Raji (cell line): ENCODE results near the gene USP10.

Experiments
- POLR2A ChIP-seq: IDR thresholded peaks from 2 replicates; pipeline ENCODE4 v1.6.1; 2011; ENCODE audit warnings: low read depth, low read length, control low read depth; ENCODE audit not compliant: insufficient read depth

Gene USP10

DNA sequence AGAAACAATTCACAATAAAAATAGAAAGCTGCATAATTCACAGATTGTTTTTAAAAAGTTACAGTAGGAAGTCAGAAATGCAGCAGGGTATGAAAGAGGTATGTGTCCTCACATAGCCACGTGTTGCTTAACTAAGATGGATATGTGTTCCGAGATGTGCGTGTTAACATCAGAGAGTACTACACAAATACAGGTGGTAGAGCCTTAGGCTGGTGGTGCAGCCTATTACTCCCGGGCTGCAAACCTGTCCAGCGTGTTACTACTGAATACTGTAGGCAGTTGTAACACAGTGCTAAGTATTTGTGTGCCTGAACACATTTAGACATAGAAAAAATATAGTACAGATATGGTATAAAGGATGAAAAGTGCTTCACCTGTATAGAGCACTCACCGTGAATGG lies 46.4 kb downstream of the USP10 start:
- TF ChIP-seq POLR2A, result no peak

DNA sequence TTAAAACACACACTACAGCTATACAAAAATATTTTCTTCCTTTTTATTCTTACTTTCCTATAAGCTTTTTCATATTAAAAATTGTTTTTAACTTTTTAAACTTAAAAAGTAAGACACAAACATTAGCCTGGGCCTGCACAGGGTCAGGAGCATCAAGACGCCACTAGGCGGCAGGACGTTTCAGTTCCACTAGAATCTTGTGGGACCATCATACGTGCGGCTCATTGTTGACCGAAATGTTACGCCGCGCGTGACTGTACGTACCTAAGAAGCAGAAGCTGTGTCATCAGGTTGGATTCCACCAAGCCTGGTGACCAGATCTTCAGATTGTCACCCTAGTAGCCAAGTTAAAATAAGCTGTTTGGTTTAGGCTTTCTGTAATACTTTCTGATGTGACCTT lies 47.1 kb downstream of the USP10 start:
- TF ChIP-seq POLR2A, result no peak

DNA sequence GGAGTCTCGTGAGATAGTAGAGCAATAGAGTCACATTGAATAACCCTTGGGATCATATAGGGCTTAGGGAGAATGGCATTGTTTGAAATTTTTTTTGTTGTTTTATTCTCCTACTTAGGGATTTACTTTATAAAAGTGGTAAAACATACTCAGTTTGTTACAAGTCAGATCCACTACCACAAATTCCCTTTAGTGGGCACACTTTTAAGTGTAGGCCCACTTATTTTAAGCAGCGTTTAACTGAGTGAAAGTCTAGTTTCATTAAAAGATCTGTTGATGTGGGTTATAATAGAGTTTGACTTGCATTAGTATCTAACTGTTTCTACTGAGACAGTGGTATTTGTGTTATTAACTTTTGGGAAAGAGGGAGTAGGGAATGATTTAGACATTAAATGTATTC lies 49.3 kb downstream of the USP10 start:
- TF ChIP-seq POLR2A, result no peak

DNA sequence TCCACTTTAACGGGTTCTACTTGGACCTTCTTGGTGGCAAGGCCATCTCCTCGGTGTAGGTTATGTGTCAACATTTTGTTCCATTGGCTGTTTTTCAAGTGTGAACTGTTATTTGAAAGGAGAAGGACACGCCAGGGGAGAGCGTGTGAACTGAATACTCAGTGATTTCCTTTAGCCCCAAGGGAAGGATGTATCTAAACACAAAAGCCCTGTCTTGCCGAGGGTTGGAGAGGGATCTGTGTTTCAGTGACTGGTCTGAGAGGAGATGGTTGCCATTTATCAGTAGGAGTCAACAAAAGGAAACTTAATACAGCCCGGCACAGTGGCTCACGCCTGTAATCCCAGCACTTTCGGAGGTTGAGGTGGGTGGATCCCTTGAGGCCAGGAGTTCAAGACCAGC lies 50.0 kb downstream of the USP10 start:
- TF ChIP-seq POLR2A, result no peak

DNA sequence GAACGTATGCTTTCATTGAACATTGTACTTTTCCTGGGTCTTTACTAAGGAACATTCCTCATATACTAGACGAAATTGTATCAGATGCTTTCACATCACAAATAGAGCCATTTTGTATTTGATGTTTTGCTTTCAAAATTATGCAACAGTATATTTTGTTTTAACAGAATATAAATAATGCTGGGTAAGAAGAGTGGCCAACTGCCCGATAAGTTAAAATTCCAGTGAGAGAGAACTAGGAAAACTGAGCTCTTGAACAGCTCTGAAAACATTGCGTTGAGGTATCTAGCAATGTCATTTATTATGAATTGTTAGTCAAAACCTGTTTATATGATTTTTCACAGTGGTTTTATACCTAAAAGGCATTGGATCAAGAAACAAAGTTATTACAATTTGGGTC lies 50.8 kb downstream of the USP10 start:
- no peak for TF ChIP-seq POLR2A

DNA sequence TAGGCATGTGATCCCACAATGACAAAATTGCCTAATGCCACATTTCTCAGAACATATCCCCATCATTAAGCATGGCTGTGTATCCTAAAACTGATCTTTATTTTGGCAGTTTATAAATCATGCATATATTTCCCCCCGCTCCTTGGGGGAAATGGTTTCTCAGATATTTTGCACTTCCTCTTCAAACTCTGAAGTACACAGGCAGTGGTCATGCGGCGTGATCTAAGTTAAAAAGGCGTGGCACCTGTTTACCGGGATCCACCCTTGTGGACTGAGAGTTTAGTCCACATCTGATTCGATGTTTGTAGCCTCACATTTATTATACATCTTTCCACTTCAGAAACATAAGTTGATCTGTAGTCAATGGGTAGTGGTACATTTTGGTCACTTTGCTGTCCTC lies 51.4 kb downstream of the USP10 start:
- TF ChIP-seq POLR2A, result no peak

DNA sequence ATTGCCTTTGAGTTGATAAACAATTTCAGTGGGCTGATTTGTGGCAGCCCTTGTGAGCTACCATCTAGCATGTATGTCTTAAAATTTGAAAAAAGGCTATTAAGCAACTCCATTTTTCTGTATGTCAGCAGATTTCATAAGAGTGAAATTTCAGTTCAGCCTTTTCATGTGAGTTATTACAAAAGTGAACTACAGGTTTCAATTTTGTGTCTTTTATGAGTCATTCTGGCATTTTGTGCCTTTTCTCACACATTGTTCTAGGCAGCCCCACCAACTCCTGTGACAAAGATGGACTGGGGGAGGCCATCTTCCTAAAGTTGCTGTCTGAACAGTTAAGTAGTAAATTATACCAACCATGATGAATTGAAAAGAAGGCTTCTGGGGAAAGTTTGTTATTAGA lies 52.1 kb downstream of the USP10 start:
- no peak for TF ChIP-seq POLR2A

DNA sequence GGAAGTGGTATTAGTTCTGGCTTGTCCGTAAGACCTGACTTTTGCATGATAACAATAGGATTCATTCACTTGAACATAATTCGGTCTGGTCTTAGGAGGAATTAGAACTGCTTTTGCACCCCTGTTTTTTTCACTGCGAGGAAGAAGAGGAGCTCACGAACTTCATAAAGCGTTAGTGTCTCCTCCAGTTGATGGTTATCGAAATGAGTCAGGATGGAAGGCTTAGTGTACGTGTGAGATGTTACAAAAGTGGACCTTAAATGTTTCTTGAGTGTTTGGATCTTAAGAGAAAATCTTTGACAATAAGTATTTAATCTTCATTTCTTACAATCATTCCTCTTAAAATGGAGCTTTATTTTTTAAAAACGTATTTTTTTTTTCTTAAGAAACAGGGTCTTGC lies 52.8 kb downstream of the USP10 start:
- no peak for TF ChIP-seq POLR2A

DNA sequence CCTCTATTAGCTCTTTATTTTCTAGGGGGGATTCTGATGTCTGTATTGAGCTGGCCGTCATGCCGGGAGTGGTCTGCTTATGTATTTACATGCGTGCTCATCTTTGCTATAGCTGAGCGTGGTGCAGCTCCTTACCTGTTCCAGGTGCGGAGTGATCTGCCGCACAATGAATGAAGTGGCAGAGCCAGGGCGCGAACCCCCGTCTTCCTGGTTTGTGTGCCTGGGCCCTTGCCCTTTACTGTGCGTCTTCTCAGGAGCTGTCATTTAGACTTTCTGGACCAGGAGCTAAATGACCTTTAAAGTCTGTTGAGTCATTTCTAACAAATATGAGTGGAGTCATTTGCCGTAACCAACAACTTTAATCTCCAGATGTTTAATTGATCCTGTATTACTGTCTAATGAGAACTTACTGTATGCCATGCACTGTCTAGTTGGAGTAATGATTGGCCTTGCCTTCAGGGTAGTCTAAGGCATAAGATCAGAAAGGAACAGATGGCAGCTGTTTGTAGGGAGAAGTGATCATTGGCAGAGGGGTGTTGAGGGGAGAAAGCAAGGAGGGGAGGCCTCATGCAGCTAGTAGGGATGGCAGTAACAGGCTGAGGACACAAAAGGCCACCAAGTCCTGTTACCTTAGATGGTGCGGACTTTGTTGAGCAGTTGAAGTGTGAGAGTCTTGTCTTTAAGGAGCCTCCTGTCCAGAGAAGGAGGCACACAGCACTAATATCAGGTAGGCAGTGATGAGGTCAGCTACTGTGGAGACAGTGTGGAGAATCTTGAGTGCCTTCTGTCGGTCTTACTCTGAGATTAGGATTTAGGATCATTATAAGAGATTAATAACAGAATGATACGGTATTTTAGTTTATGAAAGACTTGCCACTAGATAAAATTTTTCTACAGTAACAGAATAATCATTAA lies 53.9 kb downstream of the USP10 start:
- no peak for TF ChIP-seq POLR2A

DNA sequence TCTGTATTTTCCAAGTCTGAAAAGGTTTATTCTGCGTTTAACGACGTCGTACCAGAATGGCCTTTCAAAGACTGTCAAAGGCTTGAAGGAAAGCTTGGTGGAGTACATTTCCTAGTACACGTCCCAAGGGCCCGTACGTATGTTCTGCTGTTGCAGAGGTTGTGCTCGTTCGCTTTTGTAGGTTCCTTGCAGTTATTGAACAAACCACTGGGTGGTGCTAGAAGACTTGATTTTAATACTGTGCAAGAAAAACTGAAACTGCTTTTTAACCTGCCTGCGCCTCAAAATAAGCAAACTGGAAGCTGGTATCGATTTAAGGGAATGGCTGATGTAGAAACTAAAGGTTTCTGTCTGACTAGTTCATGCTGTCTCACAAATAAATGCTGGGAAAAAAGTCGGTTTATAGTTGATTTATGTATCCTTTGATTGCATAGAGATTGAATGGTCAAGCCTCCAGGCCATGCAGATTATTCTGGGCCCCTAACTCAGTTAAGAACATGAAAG lies 54.6 kb downstream of the USP10 start:
- no peak for TF ChIP-seq POLR2A

DNA sequence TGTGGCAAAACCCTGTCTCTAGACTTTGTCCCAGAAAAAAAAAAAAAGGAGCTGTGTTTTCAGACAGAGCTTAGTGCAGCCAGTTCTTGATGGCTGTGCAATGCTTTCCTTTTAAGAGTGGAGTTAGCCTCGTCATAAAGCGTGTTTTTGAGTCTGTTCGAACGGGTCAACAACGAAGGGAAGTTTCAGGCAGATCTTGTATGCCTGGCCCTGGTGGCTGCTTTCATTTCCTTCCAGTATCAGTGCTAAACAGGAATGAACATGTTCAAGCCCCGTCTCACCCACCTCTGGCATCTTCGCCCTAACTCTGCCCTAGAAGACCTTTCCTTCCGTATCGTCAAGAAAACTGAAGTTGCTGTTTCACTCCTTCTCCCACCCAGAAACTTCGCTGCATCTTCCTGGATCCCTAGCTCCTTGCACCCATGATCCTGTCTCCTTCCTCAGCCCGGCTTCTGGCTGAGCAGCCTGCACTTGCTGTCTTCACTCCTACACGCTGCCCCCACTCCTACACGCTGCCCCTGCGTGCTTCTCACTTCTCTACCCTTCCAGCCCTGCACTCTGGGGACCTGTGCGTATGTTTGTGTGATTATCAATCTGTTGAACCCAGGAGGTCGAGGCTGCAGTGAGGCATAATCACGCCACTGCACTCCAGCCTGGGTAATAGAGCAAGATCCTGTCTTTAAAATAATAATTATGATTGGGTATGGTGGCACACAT lies 55.3 kb downstream of the USP10 start:
- no peak for TF ChIP-seq POLR2A

DNA sequence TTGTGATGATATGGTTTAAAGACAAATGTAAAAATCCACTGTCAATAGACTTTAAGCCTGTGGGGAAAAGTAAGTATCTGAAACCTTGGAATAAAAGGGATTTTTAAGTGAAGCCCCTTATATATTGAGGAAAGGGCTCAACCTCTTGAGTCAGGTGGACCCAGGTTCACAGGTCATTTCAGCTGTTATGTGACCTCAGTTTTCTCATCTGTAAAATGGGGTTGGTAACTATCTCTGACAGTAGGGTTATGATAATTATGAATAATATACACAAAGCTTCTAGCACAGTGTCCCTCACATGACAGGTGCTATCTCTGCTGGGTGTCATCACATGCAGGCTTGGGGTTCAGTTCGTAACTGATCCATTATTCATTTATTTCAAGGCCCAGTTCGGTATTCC lies 57.0 kb downstream of the USP10 start:
- TF ChIP-seq POLR2A, result no peak

DNA sequence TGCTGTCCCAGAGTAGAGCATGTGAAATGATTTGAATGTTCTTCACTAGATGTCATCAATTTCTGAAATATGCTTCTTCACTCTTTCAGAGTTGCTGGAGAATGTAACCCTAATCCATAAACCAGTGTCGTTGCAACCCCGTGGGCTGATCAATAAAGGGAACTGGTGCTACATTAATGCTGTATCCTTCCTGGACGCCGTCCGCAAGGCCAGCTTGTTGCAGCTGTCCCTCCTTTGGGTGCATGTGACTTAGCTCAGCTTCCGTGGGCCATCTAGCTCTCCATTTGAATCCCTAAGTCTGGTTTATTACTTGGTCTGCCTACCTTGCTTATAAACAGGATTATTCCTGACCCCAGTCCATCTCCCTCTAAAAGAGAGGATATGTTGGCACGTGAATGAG lies 58.8 kb downstream of the USP10 start:
- no peak for TF ChIP-seq POLR2A

DNA sequence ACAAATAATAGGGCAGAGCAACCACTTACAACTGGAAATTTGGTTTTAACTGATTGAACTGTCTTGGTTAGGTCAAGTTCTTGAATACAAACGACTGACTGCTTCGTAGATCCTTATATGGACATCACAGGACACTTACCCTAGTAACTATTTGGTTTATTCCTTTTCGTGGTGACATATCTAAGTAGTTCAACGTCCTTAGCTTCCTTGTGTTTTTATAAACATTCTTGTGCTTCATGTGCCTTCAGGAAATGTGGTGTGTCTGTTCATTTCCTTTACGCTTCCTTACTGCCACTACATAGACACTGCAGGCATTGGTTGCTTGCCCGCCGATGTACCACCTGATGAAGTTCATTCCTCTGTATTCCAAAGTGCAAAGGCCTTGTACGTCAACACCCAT lies 59.3 kb downstream of the USP10 start:
- TF ChIP-seq POLR2A, result no peak

DNA sequence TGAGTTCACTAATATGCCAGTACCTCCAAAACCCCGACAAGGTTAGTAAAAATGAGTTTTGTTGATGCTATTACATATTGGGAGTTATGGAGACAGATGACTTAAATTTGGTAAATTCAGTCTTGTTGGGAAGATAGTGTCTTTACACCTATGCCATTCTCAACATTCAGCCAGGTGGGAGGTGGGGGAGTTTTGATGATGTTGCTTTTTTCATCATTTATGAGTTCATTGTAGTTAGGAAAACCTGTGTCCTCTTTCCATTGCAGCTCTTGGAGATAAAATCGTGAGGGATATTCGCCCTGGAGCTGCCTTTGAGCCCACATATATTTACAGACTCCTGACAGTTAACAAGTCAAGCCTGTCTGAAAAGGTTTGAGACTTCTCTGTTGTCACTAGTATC lies 60.1 kb downstream of the USP10 start:
- TF ChIP-seq POLR2A, result no peak
